NCI-H82 treated with DMSO at 0.1 percent for 48 hours (cell line): Measurements from ENCODE around the gene HOXB8.

Source experiments
- DNase-seq: peaks from one replicate; lab custom pipeline; 2025; ENCODE audit not compliant: unreplicated experiment; lab: John Stamatoyannopoulos, UW

HOXB8 gene

GRCh38 chr17:48596735-48597527 is 18.2 kb downstream of the HOXB8 start:
- no peak for DNase-seq

GRCh38 chr17:48596000-48596734 is 18.9 kb downstream of the HOXB8 start:
- DNase-seq, result no peak

- no peak for DNase-seq
Observed at GRCh38 chr17:48595278-48595999, 19.7 kb downstream of the HOXB8 start.

- no peak for DNase-seq
Observed at GRCh38 chr17:48594538-48595277, 20.4 kb downstream of the HOXB8 start.

GRCh38 chr17:48593840-48594537 is 21.1 kb downstream of the HOXB8 start:
- no peak for DNase-seq

- DNase-seq, result no peak
Observed at GRCh38 chr17:48593126-48593829, 21.8 kb downstream of the HOXB8 start, which contains the start of gene HOXB5. Gene HOXB5, minus strand, starts transcription at chr17:48593779. Its CDS starts 97 bp downstream, at chr17:48593682.

GRCh38 chr17:48592577-48592976 is 22.5 kb downstream of the HOXB8 start:
- no peak for DNase-seq

- DNase-seq, result no peak
Observed at GRCh38 chr17:48592057-48592514, 23.0 kb downstream of the HOXB8 start.

GRCh38 chr17:48591255-48592056 is 23.6 kb downstream of the HOXB8 start:
- DNase-seq, result no peak

GRCh38 chr17:48590607-48591161 is 24.4 kb downstream of the HOXB8 start:
- no peak for DNase-seq

GRCh38 chr17:48589831-48590606 is 25.1 kb downstream of the HOXB8 start, which contains the start of gene HOXB3:
Gene HOXB3, minus strand, starts transcription at chr17:48590241. Its CDS starts 37,767 bp downstream, at chr17:48552474.
- DNase-seq, result no peak

GRCh38 chr17:48589060-48589830 is 25.8 kb downstream of the HOXB8 start:
- DNase-seq, result no peak

GRCh38 chr17:48588528-48588927 is 26.6 kb downstream of the HOXB8 start:
- DNase-seq, result no peak

GRCh38 chr17:48588074-48588415 is 27.0 kb downstream of the HOXB8 start:
- DNase-seq, result no peak

- no peak for DNase-seq
Observed at GRCh38 chr17:48587276-48588073, 27.6 kb downstream of the HOXB8 start.
